GM18505 (cell line): ENCODE measurements around the gene MYO1B.

ENCODE experiments used
- ATAC-seq: cut with Tn5 transposase; IDR thresholded peaks from one replicate; pipeline ENCODE4 v1.9.1; 2021; ENCODE audit not compliant: unreplicated experiment
- POLR2A ChIP-seq: IDR thresholded peaks from 4 replicates; pipeline ENCODE4 v1.6.1; 2011; ENCODE audit warnings: borderline replicate concordance; ENCODE audit not compliant: insufficient read depth, insufficient read length; ENCODE audit errors: extremely low read depth

MYO1B gene

GRCh38 chr2:191360918-191361317 is 115.7 kb downstream of the MYO1B start:
- no peak for TF ChIP-seq POLR2A

GRCh38 chr2:191362841-191363240 is 117.6 kb downstream of the MYO1B start:
- TF ChIP-seq POLR2A = no peak
- no peak for ATAC-seq

More at GRCh38 chr2:191360918-191361317, 115.7 kb downstream of the MYO1B start:
- ATAC-seq = no peak

DNA sequence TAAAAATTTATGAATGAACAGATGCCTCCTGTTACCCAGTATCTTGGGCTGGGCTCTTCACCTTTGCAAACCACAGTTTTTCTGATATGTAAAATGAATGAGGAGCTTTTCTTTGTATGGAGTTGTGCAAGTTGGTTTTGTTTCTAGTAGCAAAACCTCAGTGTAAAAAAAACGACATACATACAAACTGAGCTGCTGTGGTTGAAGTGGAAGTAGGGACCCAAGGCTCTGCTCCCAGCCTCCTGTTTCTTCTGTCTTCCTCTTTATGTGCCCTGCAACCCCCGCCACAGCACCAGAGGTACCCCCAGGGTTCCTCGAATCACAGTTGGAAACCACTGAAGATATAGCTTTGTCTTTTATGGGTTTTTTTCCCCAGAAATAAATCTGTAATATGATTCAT is 118.1 kb downstream of the MYO1B start:
- no peak for TF ChIP-seq POLR2A
- ATAC-seq = no peak

GRCh38 chr2:191365089-191365488 is 119.9 kb downstream of the MYO1B start:
- TF ChIP-seq POLR2A = no peak
- ATAC-seq = no peak

DNA sequence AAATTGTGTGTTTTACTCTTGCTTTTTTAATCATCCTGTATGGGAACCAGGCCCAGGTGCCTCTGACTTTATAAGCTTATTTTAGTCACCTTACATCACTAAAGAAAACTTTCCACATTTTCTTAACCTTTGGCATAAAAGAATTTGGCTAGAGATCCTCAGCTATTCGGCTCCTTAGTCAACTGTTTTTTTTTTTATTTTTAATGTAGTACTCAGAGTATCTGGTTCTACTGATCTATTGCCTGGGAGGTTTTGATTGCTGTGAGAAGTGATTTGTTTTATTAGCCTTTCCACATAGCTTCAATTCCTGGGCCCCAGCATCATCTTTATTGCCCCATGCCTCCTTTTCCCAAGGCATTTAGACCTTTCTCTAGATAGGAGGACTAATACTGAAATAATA is 121.0 kb downstream of the MYO1B start:
- no peak for TF ChIP-seq POLR2A
- no peak for ATAC-seq

GRCh38 chr2:191369034-191369433 is 123.8 kb downstream of the MYO1B start:
- no peak for ATAC-seq
- TF ChIP-seq POLR2A = no peak

DNA sequence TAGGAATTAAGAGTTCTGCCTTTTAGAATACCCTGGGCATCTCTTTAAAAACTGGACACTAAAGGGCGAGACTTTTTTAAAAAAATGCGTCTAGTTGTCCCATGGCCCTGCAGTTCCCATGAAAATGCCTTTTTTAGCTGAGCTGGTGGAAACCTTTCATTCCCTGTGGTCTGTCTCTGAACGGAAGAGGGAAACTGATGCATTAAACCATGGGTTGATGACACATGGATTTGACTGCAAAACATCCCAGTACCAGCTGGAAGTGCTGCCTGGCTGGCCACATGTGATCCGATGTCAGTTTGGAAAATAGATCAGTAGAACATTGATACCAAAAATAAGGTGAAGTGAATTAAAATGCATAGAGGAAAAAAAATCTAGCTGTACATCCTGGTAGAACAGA is 129.2 kb downstream of the MYO1B start:
- ATAC-seq = no peak

GRCh38 chr2:191374939-191375338 is 129.7 kb downstream of the MYO1B start:
- no peak for ATAC-seq

More for the DNA sequence above, 129.2 kb downstream of the MYO1B start:
- TF ChIP-seq POLR2A = no peak

GRCh38 chr2:191376981-191377629 is 131.9 kb downstream of the MYO1B start:
- TF ChIP-seq POLR2A = no peak
- ATAC-seq = peak; percentile 74

More at GRCh38 chr2:191374939-191375338, 129.7 kb downstream of the MYO1B start:
- TF ChIP-seq POLR2A = no peak

- no peak for TF ChIP-seq POLR2A
- ATAC-seq = no peak
Measured at GRCh38 chr2:191379375-191379774, 134.2 kb downstream of the MYO1B start.

DNA sequence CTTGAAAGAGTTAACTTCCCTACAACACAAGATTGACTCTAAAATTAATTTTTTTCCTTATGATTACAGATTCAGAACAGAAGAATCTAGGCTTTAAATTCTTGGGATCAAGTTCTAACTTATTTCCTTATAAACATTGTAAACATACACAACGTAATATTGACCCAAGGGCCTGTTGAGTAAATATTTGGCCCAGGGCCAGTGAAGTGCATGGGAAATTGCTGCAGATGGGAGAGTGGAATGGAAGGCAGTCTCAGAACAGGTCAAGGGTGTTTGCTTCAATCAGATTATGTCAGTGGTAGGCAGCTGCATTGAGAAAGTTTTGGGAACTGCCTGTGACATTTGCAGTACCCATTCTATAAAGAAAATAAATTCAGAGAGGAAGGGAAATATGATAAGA is 137.6 kb downstream of the MYO1B start:
- no peak for ATAC-seq
- TF ChIP-seq POLR2A = no peak

DNA sequence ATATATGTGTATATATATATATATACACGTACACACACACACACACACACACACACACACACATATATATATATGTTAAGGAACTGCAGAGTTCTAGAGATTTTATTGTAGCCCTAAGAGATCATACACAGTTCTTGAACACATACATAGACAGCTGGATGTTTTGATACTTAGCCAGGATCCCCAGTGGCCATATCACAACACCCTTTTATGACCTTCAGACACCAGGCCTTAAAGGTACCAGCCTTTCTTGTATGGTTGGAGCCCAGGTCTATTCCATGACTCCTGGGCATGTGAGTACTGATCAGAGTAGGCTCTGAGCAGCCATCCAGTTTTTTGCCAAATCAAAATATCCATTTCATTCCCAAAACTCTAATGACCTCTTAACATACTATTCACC is 138.3 kb downstream of the MYO1B start:
- no peak for TF ChIP-seq POLR2A
- no peak for ATAC-seq

- TF ChIP-seq POLR2A = no peak
- no peak for ATAC-seq
Measured at GRCh38 chr2:191384829-191385228, 139.6 kb downstream of the MYO1B start.

GRCh38 chr2:191385416-191386160 is 140.4 kb downstream of the MYO1B start:
- ATAC-seq = no peak
- no peak for TF ChIP-seq POLR2A

DNA sequence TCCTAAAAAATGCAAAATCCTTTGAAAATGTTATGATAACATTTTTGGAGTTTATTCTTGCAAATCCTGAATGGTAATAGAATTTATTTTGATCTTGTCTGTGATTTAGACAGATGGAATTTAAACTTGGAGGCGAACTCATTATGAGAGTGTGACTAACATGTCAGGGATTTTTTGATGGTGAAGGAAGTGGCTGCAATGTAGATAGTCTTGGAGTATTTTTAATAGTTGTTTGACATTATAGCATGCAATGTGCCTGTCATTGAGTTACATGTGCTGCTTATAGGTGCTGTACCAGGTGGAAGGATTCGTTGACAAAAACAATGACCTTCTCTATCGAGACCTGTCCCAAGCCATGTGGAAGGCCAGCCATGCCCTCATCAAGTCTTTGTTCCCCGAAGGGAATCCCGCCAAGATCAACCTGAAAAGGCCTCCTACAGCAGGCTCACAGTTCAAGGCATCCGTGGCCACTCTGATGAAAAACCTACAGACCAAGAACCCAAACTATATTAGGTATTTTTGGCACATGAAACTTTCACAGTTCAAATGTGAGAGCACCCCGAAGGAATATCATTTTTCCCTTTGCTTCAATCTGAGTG is 141.8 kb downstream of the MYO1B start:
- ATAC-seq = no peak
- no peak for TF ChIP-seq POLR2A

- no peak for TF ChIP-seq POLR2A
Measured at GRCh38 chr2:191389288-191389687, 144.1 kb downstream of the MYO1B start.

More at GRCh38 chr2:191389288-191389687, 144.1 kb downstream of the MYO1B start:
- ATAC-seq = no peak
